Cerebellar nuclear complex (tissue), 1 donor: ENCODE measurements around the gene ADGRL2.
"Not testable (repeated sequence)": the region's sequence is repeated elsewhere in the genome, so short reads cannot be mapped to it uniquely, and the experiment has no call there.

Experiments used
- DNase-seq, 2 experiments: peaks; one replicate each; lab custom pipeline; 2025; lab: John Stamatoyannopoulos, UW

The ADGRL2 gene

GRCh38 chr1:81847063-81847462, 46.3 kb downstream of the ADGRL2 start:
- DNase-seq, result no peak

GRCh38 chr1:81848880-81849682, 48.3 kb downstream of the ADGRL2 start:
- DNase-seq, result no peak

- no peak for DNase-seq
Measured at GRCh38 chr1:81850031-81850430, 49.3 kb downstream of the ADGRL2 start.

- DNase-seq, result no peak
Measured at GRCh38 chr1:81850495-81850894, 49.8 kb downstream of the ADGRL2 start.

GRCh38 chr1:81851217-81851616, 50.5 kb downstream of the ADGRL2 start:
- DNase-seq, result no peak

GRCh38 chr1:81852961-81853360, 52.2 kb downstream of the ADGRL2 start:
- DNase-seq, result no peak

- no peak for DNase-seq
Measured at GRCh38 chr1:81867235-81867634, 66.5 kb downstream of the ADGRL2 start.

- DNase-seq, result no peak
Measured at GRCh38 chr1:81869307-81869706, 68.6 kb downstream of the ADGRL2 start.

GRCh38 chr1:81871091-81871490, 70.4 kb downstream of the ADGRL2 start:
- DNase-seq, result not testable (repeated sequence)

- DNase-seq, result no peak
Measured at GRCh38 chr1:81873946-81874345, 73.2 kb downstream of the ADGRL2 start.

GRCh38 chr1:81874461-81874860, 73.7 kb downstream of the ADGRL2 start:
- no peak for DNase-seq

- DNase-seq, result no peak
Measured at GRCh38 chr1:81874940-81875339, 74.2 kb downstream of the ADGRL2 start.

GRCh38 chr1:81876901-81877733, 76.4 kb downstream of the ADGRL2 start:
- DNase-seq, result no peak

- DNase-seq, result no peak
Measured at GRCh38 chr1:81877940-81878339, 77.2 kb downstream of the ADGRL2 start.

GRCh38 chr1:81878538-81878937, 77.8 kb downstream of the ADGRL2 start:
- no peak for DNase-seq

GRCh38 chr1:81880781-81881180, 80.0 kb downstream of the ADGRL2 start:
- DNase-seq, result no peak

- no peak for DNase-seq
Measured at GRCh38 chr1:81885291-81885690, 84.6 kb downstream of the ADGRL2 start.

- DNase-seq, result not testable (repeated sequence)
Measured at GRCh38 chr1:81886292-81886691, 85.6 kb downstream of the ADGRL2 start.

GRCh38 chr1:81887421-81888144, 86.8 kb downstream of the ADGRL2 start:
- no peak for DNase-seq

GRCh38 chr1:81889166-81889565, 88.4 kb downstream of the ADGRL2 start:
- no peak for DNase-seq

GRCh38 chr1:81894867-81895266, 94.1 kb downstream of the ADGRL2 start:
- DNase-seq, result no peak

GRCh38 chr1:81899214-81899821, 98.6 kb downstream of the ADGRL2 start:
- DNase-seq, result no peak
